Fibroblast of lung (primary cell): Measurements from ENCODE around the gene ANKS1B.

Source experiments
- CTCF ChIP-seq, 2 donors: IDR thresholded peaks in 1 of 2; conservative IDR thresholded peaks in 1 of 2; 1 replicate in 1 of 2; 2 replicates in 1 of 2; pipeline ENCODE4 v1.5.1; 2011 to 2012; ENCODE audit warnings: low read length in 2 of 2, control low read depth in 1 of 2, inconsistent platforms in 1 of 2, low read depth in 1 of 2, mild to moderate bottlenecking in 1 of 2
- EZH2 ChIP-seq: IDR thresholded peaks from 2 replicates; pipeline ENCODE4 v1.5.1; 2012; ENCODE audit warnings: low read length, control low read depth, mild to moderate bottlenecking; ENCODE audit errors: missing control alignments

DNA sequence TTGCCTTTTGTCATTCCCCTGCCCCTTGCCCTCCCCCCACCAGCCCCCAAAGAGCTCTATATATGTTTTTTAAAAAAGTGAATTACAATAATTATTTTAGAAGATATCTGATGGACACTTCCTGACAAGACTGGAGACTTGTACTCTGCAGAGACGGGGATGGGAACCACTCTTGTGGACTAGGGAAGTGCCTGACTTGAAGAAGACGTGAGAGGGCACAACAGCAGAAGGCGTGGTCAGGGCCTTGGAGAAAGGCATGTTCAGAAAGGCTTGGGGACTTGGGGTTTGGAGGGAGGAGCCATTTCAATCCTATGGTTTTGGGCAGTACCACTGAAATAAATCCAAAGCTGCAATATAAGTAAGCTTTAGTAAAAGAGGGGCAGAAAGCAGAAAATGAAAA is 1184.9 kb downstream of the ANKS1B start:
- no peak for TF ChIP-seq CTCF (conservative IDR thresholded peaks at IDR 0.05 in 1 of 2, IDR thresholded peaks at IDR 0.05 in 1 of 2; ENCODE audit: low read depth in 1 of 2, low read length in 2 of 2)
- no peak for TF ChIP-seq EZH2
